ENCODE results near the gene GABRB2.

- TF ChIP-seq, protein P1, sequence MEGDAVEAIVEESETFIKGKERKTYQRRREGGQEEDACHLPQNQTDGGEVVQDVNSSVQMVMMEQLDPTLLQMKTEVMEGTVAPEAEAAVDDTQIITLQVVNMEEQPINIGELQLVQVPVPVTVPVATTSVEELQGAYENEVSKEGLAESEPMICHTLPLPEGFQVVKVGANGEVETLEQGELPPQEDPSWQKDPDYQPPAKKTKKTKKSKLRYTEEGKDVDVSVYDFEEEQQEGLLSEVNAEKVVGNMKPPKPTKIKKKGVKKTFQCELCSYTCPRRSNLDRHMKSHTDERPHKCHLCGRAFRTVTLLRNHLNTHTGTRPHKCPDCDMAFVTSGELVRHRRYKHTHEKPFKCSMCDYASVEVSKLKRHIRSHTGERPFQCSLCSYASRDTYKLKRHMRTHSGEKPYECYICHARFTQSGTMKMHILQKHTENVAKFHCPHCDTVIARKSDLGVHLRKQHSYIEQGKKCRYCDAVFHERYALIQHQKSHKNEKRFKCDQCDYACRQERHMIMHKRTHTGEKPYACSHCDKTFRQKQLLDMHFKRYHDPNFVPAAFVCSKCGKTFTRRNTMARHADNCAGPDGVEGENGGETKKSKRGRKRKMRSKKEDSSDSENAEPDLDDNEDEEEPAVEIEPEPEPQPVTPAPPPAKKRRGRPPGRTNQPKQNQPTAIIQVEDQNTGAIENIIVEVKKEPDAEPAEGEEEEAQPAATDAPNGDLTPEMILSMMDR (IDR thresholded peaks at IDR 0.05), result no peak
- TF ChIP-seq POLR2A (IDR thresholded peaks at IDR 0.05), result no peak
Observed at GRCh38 chr5:161467703-161468102, 78.8 kb downstream of the GABRB2 start.

Data from heart left ventricle (tissue), 13 donors.